Right lobe of liver (tissue), 4 donors: ENCODE measurements around the gene TMEM123.

ENCODE experiments used
- POLR2A ChIP-seq: fragments of 450-650 bp; IDR thresholded peaks from one replicate; pipeline ENCODE4 v1.6.1; 2017; ENCODE audit warnings: antibody characterized with exemption, mild to moderate bottlenecking
- TF ChIP-seq, protein P1 (sequence below), 4 donors: fragments of 200-600 bp in 3 of 4; fragments of 450-650 bp in 1 of 4; IDR thresholded peaks; one replicate each; pipeline versions ENCODE4 v1.5.1 to v1.8.0; 2016 to 2022; ENCODE audit warnings: antibody characterized with exemption in 4 of 4, mild to moderate bottlenecking in 2 of 4
- donor health status: DM: no; HTN: no; CAD: no.
- donor health status: DM: no; HTN: no; CAD: no.
- donor health status: DM: no; HTN: yes; CAD: no.

DNA sequence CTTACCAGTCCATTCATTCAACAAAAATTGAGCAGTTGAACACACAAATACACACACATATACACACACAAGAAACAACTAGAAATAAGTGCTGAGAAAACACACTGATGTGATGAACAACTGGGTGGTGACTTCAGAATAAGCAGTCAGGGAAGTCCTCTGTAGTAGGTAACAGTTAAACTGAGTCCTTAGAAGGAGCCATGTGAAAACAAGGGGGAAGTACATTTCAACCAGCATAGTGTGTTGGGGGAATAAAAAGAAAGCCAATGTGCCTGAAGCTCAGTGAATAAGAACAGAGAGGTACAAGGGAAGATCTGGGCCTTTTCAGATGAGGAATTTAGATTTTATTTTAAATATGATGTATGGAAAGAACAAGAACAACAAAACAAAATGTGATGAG is 6.8 kb upstream of the TMEM123 start:
- TF ChIP-seq, protein P1, sequence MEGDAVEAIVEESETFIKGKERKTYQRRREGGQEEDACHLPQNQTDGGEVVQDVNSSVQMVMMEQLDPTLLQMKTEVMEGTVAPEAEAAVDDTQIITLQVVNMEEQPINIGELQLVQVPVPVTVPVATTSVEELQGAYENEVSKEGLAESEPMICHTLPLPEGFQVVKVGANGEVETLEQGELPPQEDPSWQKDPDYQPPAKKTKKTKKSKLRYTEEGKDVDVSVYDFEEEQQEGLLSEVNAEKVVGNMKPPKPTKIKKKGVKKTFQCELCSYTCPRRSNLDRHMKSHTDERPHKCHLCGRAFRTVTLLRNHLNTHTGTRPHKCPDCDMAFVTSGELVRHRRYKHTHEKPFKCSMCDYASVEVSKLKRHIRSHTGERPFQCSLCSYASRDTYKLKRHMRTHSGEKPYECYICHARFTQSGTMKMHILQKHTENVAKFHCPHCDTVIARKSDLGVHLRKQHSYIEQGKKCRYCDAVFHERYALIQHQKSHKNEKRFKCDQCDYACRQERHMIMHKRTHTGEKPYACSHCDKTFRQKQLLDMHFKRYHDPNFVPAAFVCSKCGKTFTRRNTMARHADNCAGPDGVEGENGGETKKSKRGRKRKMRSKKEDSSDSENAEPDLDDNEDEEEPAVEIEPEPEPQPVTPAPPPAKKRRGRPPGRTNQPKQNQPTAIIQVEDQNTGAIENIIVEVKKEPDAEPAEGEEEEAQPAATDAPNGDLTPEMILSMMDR (IDR thresholded peaks at IDR 0.05) = no peak
- no peak for TF ChIP-seq POLR2A
